Skin epidermis (tissue), 12 donors: ENCODE data around the gene SFPQ.
"Not testable (repeated sequence)": the region's sequence is repeated elsewhere in the genome, so short reads cannot be mapped to it uniquely, and the experiment has no call there.

Experiments
- H3K27ac ChIP-seq, 21 experiments: fragments of 200-600 bp; sonication (generic) in 11 of 21; one replicate each; pipeline ENCODE4 v1.5.0; 2020; ENCODE audit warnings: mild to moderate bottlenecking in 3 of 21, inconsistent platforms in 2 of 21, moderate library complexity in 2 of 21
- H3K4me3 ChIP-seq, 7 experiments: fragments of 200-600 bp; sonication (generic) in 2 of 7; one replicate each; pipeline ENCODE4 v1.5.0; 2020; ENCODE audit warnings: inconsistent platforms in 2 of 7, mild to moderate bottlenecking in 2 of 7, moderate library complexity in 1 of 7

Gene SFPQ

DNA sequence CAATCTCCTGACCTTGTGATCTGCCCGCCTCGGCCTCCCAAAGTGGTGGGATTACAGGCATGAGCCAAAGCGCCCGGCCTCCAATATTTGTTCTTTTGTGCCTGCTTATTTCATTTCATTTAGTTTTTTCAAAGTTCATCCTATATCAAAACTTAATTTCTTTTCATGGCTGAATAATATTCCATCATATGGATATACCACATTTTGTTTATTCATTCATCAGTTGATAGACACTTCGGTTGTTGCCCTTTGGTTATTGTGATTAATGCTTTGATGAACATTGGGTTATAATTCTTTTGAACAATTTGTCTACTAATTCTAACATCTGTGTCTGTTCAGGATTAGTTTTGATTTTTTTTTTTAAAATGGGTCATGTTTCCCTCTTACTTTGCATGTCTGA is 41.7 kb downstream of the SFPQ start:
- H3K27ac ChIP-seq = no peak overlapping the region
- no peak overlapping the region for H3K4me3 ChIP-seq

DNA sequence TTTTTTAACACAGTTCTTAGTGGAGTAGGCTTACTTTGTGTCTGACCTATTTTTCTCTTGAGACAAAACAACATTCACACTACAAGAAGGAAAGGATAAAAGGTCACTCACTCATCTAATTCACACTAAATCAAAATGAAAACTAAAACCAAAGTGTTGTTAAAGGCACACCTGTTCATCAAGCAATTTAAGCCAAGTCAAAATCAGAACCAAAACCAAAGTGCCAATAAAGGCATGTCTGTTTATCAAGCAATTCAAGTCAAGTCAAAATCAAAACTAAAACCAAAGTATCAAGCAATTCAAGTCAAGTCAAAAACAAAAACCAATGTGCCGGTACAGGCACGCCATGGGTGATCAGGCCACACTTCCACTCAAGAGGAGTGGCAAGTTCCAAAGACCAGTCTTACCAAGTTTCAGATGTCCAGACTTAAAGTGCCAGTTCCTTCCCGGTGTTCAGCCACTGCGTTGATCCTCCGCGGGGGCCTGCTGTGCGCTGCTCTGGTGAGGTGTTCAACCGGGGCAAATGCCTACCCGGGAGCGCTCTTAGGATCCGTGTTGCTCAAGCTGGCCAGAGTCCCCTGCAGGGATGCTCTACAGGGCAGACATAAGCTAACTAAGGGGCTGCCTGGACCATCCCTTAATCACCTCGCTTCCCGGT is 46.9 kb downstream of the SFPQ start:
- H3K27ac ChIP-seq = not testable (repeated sequence)
- H3K4me3 ChIP-seq = peak overlapping the region in 1 of 7 experiments; percentile 9

DNA sequence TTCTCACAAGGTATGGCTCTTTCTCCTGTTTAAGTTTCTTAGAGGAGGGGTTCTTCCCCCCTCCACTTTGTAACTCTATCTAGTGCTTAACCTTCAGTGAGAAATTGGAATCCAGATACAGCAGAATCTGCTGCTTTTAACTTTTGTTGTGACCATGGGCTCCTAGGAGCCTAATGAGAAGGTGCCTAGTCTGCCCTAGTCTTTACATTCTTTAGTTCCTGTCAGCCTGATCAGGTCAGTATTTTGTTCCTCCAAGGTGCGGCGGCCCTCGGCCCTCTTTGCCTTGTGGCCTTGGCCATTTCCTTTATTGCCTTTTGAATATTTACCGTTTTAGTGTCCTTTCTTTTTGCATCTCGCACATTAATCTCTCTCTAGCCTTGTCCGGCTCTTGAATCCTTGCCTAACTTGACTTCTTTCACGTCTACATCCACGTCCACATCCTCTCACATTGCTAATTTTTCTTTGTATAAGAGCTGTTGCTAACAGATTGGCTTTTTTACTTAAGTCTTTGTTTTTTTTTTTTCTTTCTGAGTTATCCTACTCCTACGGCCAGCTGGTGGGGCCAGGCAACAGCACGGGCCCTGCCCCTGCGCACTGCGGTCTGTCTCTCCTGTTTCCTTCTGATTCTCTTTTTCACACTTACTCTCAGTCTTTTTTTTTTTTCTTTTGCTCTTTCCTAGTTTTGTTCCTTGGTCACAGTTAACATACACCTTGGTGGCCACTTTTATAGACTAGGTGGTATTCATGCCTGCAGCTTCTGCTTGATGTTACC is 49.0 kb downstream of the SFPQ start:
- no peak overlapping the region for H3K27ac ChIP-seq
- no peak overlapping the region for H3K4me3 ChIP-seq

- H3K4me3 ChIP-seq, H3K27ac ChIP-seq: not testable (repeated sequence)
These were observed 50.2 kb downstream of the SFPQ start for GRCh38 chr1:35142728-35143127.

DNA sequence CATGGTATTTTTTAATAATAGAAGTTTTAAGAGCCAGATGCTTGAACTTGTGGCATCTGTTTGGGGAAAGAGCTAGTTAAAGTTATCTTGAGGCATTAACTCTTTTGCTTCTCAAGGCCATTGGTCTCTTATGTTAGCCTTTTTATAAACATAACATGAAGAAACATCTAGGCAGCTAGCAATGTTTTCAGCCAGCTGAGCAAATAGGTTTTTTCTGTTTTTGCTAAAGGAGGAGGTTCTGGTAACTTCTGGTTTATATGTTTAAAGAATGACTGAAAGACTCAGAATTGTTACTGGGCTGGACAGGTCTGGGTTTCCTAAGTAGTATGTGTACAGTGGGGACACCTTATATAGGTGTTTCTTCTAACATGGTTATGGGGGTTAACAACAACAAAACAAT is 50.7 kb downstream of the SFPQ start:
- H3K27ac ChIP-seq, H3K4me3 ChIP-seq: not testable (repeated sequence)

- H3K27ac ChIP-seq = not testable (repeated sequence)
These were observed 55.4 kb downstream of the SFPQ start for GRCh38 chr1:35137590-35137989.

DNA sequence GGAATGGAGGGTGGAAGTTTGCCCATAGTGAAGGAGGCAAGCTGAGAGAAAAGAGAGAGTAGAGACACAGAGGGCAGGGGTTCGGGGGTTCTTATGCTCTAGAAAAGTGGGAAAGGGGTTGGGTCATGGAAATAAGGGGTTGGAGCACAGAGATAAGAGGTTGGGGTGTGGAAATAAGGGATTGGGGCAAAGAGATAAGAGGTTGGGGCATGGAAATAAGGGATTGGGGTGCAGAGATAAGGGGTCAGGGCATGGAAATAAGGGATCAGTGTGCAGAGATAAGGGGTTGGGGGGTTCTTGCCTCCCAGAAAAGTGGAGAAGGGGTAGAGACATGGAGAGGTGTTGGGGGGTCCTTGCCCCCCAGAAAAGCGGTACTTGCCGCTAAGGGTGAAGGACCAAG is 56.2 kb downstream of the SFPQ start:
- Histone ChIP-seq H3K27ac (no peak overlapping the region), H3K4me3 (no peak overlapping the region)

More at GRCh38 chr1:35137590-35137989, 55.4 kb downstream of the SFPQ start:
- H3K4me3 ChIP-seq = not testable (repeated sequence)
